HG03139 (cell line): ENCODE results near the gene PAK6.

ENCODE experiments used
- ATAC-seq: cut with Tn5 transposase; IDR thresholded peaks from one replicate; pipeline ENCODE4 v1.9.1; 2021; ENCODE audit not compliant: unreplicated experiment

Gene PAK6

GRCh38 chr15:40309344-40309862, 70.5 kb downstream of the PAK6 start:
- ATAC-seq = no peak

GRCh38 chr15:40310001-40310959, 71.4 kb downstream of the PAK6 start:
- no peak for ATAC-seq

- no peak for ATAC-seq
These were observed 72.1 kb downstream of the PAK6 start for GRCh38 chr15:40310993-40311392.

- ATAC-seq = no peak
These were observed 73.7 kb downstream of the PAK6 start for GRCh38 chr15:40312370-40313158.

- no peak for ATAC-seq
These were observed 74.9 kb downstream of the PAK6 start for GRCh38 chr15:40313531-40314398.

GRCh38 chr15:40314723-40315276, 75.9 kb downstream of the PAK6 start:
- ATAC-seq = no peak

- no peak for ATAC-seq
These were observed 78.1 kb downstream of the PAK6 start for GRCh38 chr15:40316931-40317330.

GRCh38 chr15:40317580-40317979, 78.7 kb downstream of the PAK6 start:
- ATAC-seq = no peak

- no peak for ATAC-seq
These were observed 81.5 kb downstream of the PAK6 start for GRCh38 chr15:40320409-40320808.

GRCh38 chr15:40320931-40321371, 82.1 kb downstream of the PAK6 start:
- ATAC-seq = no peak

GRCh38 chr15:40322531-40323238, 83.8 kb downstream of the PAK6 start:
- no peak for ATAC-seq

GRCh38 chr15:40323239-40323952, 84.5 kb downstream of the PAK6 start, which contains the start of gene INAFM2:
TSS of gene INAFM2 (plus strand) at chr15:40323692. CDS start at chr15:40324056, 364 bp downstream.
- ATAC-seq = peak; percentile 75

- ATAC-seq = peak; percentile 5
These were observed 85.4 kb downstream of the PAK6 start for GRCh38 chr15:40323953-40324937.

- no peak for ATAC-seq
These were observed 86.3 kb downstream of the PAK6 start for GRCh38 chr15:40325188-40325587.

- ATAC-seq = no peak
These were observed 86.8 kb downstream of the PAK6 start for GRCh38 chr15:40325700-40326099.
